ENCODE results near the gene KIAA1671. TPM values are rescaled to one million over a fixed set of nuclear protein-coding genes. Genes with fewer than 3 reads are reported as not detected.

KIAA1671 gene
- total RNA-seq, 1 donor from 2014 or later: 14.5 TPM

GRCh38 chr22:25212337-25212736 is 259.8 kb downstream of the KIAA1671 start:
- Mint-ChIP-seq H3K9me3 (no peaks in the 10 kb centered on the region), H3K27me3 (ENCODE audit: low read depth) (peaks cover 4% of the 10 kb centered on the region), H3K36me3 (ENCODE audit: low read depth) (no peaks in the 10 kb centered on the region), H3K4me1 (no peaks in the 10 kb centered on the region), H3K4me3 (no peak overlapping the region), H3K27ac (ENCODE audit: unreplicated experiment) (no peak overlapping the region)
- no peak for DNase-seq (ENCODE audit: low read depth, low spot score)
- TF ChIP-seq CTCF (conservative IDR thresholded peaks at IDR 0.05): no peak

DNA sequence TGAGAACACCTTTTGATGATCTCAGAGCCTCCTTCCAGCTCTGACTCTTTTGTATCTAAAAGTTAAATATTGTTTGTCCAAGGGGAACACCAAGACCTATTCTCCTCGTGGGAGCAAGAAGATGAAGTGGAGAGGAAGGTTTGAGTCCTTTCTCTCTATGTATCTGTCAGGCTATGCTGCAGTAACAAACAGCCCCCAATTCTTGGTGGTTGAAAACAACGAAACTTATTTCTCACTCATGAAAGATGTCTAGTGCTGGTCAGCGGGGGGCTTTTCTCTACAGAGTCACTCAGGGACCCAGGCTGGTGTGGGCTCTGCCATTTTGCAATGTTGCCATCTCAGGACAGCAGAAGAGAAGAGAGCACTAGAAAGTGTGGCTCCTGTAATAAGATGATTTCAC is 260.7 kb downstream of the KIAA1671 start:
- Mint-ChIP-seq H3K27ac (ENCODE audit: unreplicated experiment) (no peak overlapping the region), H3K4me1 (no peaks in the 10 kb centered on the region)

GRCh38 chr22:25216230-25216629 is 263.7 kb downstream of the KIAA1671 start:
- H3K4me1 Mint-ChIP-seq: no peaks in the 10 kb centered on the region
- H3K27ac Mint-ChIP-seq (ENCODE audit: unreplicated experiment): no peak overlapping the region
- H3K9me3 Mint-ChIP-seq: no peaks in the 10 kb centered on the region
- H3K4me3 Mint-ChIP-seq: no peak overlapping the region
- H3K36me3 Mint-ChIP-seq (ENCODE audit: low read depth): no peaks in the 10 kb centered on the region
- DNase-seq (ENCODE audit: low read depth, low spot score): no peak
- TF ChIP-seq CTCF (conservative IDR thresholded peaks at IDR 0.05): no peak
- H3K27me3 Mint-ChIP-seq (ENCODE audit: low read depth): peaks cover 24% of the 10 kb centered on the region

More for the DNA sequence above, 260.7 kb downstream of the KIAA1671 start:
- TF ChIP-seq CTCF (conservative IDR thresholded peaks at IDR 0.05): no peak
- Mint-ChIP-seq H3K4me3 (no peak overlapping the region), H3K9me3 (no peaks in the 10 kb centered on the region), H3K27me3 (ENCODE audit: low read depth) (peaks cover 7% of the 10 kb centered on the region), H3K36me3 (ENCODE audit: low read depth) (no peaks in the 10 kb centered on the region)
- no peak for DNase-seq (ENCODE audit: low read depth, low spot score)

DNA sequence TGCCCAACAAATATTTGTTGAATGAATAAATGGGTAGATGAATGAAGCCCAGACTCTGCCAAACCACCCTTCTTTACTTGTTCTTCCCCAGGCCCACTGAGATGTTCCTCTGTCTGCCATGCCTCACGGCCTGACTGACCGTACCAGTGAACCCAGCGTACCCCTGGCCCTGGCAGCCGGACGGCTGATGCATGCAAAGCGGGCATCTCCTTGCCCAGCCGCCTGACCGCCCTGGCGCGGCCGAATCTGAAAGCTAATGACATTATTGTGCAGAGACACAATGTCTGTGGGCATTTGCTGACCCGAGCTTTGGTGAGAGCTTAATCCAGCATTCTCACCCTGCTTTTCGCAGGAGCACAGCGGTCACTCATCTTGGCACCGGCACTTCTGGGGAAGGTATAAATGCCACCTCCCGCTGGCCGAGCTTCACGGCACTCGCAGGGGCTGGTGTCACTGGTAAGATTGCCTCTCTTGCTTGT is 266.7 kb downstream of the KIAA1671 start, which contains the start of gene CRYBB2:
Gene CRYBB2 (plus strand): TSS at position 429 of the 479 bp plus-strand sequence. CDS start 1,791 bp downstream, outside the sequence.
- no peak for TF ChIP-seq CTCF (conservative IDR thresholded peaks at IDR 0.05)
- Mint-ChIP-seq H3K36me3 (ENCODE audit: low read depth) (no peaks in the 10 kb centered on the region), H3K4me3 (no peak within 1 kb of the TSS), H3K27me3 (ENCODE audit: low read depth) (peaks cover 33% of the 10 kb centered on the region), H3K4me1 (peaks cover 8% of the 10 kb centered on the region), H3K9me3 (no peaks in the 10 kb centered on the region), H3K27ac (ENCODE audit: unreplicated experiment) (no peak within 1 kb of the TSS)
- no peak for DNase-seq (ENCODE audit: low read depth, low spot score)

- no peak for DNase-seq (ENCODE audit: low read depth, low spot score)
- TF ChIP-seq CTCF (conservative IDR thresholded peaks at IDR 0.05): no peak
Observed at GRCh38 chr22:25219948-25220442, 267.5 kb downstream of the KIAA1671 start.

More at GRCh38 chr22:25219948-25220442, 267.5 kb downstream of the KIAA1671 start:
- Mint-ChIP-seq H3K4me3 (no peak overlapping the region), H3K9me3 (no peaks in the 10 kb centered on the region), H3K36me3 (ENCODE audit: low read depth) (no peaks in the 10 kb centered on the region), H3K27ac (ENCODE audit: unreplicated experiment) (no peak overlapping the region), H3K4me1 (peaks cover 8% of the 10 kb centered on the region), H3K27me3 (ENCODE audit: low read depth) (peaks cover 33% of the 10 kb centered on the region)

Data from neural crest cell (in vitro differentiated cells).